OCI-LY3 (cell line): ENCODE measurements around the gene SURF4.

Source experiments
- H2AFZ ChIP-seq: fragments of 200-600, 300-600 bp; shearing (Covaris generic); 2 replicates; pipeline ENCODE4 v1.6.0; 2014; ENCODE audit warnings: antibody characterized with exemption, low read depth, low read length
- H3K27ac ChIP-seq: fragments of 200-600, 300-600 bp; sonication (generic); 2 replicates; pipeline ENCODE4 v1.5.1; 2014; ENCODE audit warnings: mild to moderate bottlenecking, low read length, moderate library complexity, mixed read lengths
- H3K27me3 ChIP-seq: fragments of 200-600, 300-600 bp; sonication (generic); 2 replicates; pipeline ENCODE4 v1.6.1; 2014; ENCODE audit warnings: low read depth, low read length, mixed read lengths
- H3K36me3 ChIP-seq: fragments of 200-600, 300-600 bp; sonication (generic); replicated peaks from 2 replicates; pipeline ENCODE3; 2014; ENCODE audit warnings: low read depth, low read length, mixed read lengths
- H3K4me1 ChIP-seq: fragments of 300-600, 200-600 bp; sonication (generic); 2 replicates; pipeline ENCODE4 v1.6.1; 2014; ENCODE audit warnings: low read length, mixed read lengths
- H3K4me2 ChIP-seq: fragments of 200-600, 300-600 bp; sonication (generic); 2 replicates; pipeline ENCODE4 v1.6.1; 2014; ENCODE audit warnings: low read length, mixed read lengths
- H3K4me3 ChIP-seq: fragments of 300-600, 200-600 bp; sonication (generic); 2 replicates; pipeline ENCODE4 v1.5.1; 2014; ENCODE audit warnings: antibody characterized with exemption, mild to moderate bottlenecking, low read length, moderate library complexity
- H3K79me2 ChIP-seq: fragments of 300-600, 200-600 bp; shearing (Covaris generic); 2 replicates; pipeline ENCODE4 v1.6.1; 2014; ENCODE audit warnings: mild to moderate bottlenecking, low read length, mixed read lengths
- H3K9ac ChIP-seq: fragments of 300-600, 200-600 bp; shearing (Covaris generic); 2 replicates; pipeline ENCODE4 v1.6.0; 2014; ENCODE audit warnings: mild to moderate bottlenecking, low read length, moderate library complexity
- H3K9me3 ChIP-seq: fragments of 200-600, 300-600 bp; shearing (Covaris generic); 2 replicates; pipeline ENCODE4 v1.6.1; 2014; ENCODE audit warnings: low read length, mixed read lengths; ENCODE audit not compliant: insufficient read depth
- H4K20me1 ChIP-seq: fragments of 200-600, 300-600 bp; sonication (generic); 2 replicates; pipeline ENCODE4 v1.6.1; 2016; ENCODE audit warnings: low read length, mixed read lengths; ENCODE audit not compliant: insufficient read depth
- EZH2phosphoT487 ChIP-seq: fragments of 200-600 bp; shearing (Covaris generic); IDR thresholded peaks from 2 replicates; pipeline ENCODE4 v1.6.1; 2018; ENCODE audit warnings: antibody characterized with exemption, mixed run types, low read depth
- TF ChIP-seq, protein P1 (sequence below): fragments of 200-600, 300-600 bp; sonication (generic); IDR thresholded peaks from 2 replicates; pipeline ENCODE4 v1.5.1; 2014; ENCODE audit warnings: antibody characterized with exemption, low read length, low read depth

SURF4 gene

DNA sequence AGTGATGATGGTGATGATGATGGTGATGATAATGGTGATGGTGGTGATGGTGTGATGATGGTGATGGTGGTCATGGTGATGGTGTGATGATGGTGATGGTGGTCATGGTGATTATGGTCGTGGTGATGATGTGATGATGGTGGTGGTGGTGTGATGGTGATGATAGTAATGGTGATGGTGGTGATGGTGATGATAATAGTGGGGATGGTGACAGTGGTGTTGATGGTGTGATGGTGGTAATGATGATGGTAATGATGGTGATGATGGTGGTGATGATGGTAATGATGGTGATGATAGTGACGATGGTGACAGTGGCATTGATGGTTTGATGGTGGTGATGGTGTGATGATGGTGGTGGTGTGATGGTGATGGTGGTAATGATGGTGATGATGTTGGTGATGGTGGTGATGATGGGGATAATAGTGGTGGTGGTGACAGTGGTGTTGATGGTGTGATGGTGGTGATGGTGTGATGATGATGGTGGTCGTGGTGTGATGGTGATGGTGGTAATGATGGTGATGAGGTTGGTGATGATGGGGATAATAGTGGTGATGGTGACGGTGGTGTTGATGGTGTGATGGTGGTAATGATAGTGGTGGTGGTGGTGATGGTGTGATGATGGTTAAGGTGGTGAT, 6.8 kb upstream of the SURF4 start:
- Histone ChIP-seq H2AFZ (no peak overlapping the region), H3K36me3 (no peaks in the 10 kb centered on the region), H3K9ac (no peak overlapping the region), H4K20me1 (no peaks in the 10 kb centered on the region), H3K4me1 (no peaks in the 10 kb centered on the region), H3K4me2 (no peak overlapping the region), H3K27me3 (no peaks in the 10 kb centered on the region), H3K79me2 (no peaks in the 10 kb centered on the region), H3K4me3 (no peak overlapping the region), H3K27ac (no peak overlapping the region), H3K9me3 (no peaks in the 10 kb centered on the region; the same call in 1 of the 2 replicates)
- TF ChIP-seq, protein P1, sequence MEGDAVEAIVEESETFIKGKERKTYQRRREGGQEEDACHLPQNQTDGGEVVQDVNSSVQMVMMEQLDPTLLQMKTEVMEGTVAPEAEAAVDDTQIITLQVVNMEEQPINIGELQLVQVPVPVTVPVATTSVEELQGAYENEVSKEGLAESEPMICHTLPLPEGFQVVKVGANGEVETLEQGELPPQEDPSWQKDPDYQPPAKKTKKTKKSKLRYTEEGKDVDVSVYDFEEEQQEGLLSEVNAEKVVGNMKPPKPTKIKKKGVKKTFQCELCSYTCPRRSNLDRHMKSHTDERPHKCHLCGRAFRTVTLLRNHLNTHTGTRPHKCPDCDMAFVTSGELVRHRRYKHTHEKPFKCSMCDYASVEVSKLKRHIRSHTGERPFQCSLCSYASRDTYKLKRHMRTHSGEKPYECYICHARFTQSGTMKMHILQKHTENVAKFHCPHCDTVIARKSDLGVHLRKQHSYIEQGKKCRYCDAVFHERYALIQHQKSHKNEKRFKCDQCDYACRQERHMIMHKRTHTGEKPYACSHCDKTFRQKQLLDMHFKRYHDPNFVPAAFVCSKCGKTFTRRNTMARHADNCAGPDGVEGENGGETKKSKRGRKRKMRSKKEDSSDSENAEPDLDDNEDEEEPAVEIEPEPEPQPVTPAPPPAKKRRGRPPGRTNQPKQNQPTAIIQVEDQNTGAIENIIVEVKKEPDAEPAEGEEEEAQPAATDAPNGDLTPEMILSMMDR: no peak
- TF ChIP-seq EZH2phosphoT487: no peak

DNA sequence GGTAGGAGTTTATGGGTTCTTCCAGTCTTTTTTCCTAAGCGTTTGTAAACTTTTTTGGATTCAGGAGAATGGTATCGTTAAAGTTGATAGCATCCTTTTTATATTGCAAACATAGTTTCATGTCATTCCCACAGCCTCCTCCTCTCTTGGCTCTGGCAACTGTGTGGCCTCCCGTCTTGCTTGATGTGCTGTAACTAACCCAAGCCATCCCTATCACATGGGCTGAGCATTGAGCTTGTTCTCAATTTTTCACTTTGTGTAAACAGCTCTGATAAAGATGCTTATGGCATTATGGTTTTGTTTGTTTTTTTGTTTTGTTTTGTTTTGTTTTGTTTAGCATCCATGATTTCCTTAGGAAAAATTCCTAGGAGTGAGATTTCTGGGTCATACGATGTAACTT, 4.9 kb upstream of the SURF4 start:
- Histone ChIP-seq H3K4me2 (no peak overlapping the region), H3K9me3 (no peaks in the 10 kb centered on the region; the same call in 1 of the 2 replicates), H3K4me1 (peaks cover 6% of the 10 kb centered on the region; the same call in 1 of the 2 replicates), H3K27ac (no peak overlapping the region), H4K20me1 (no peaks in the 10 kb centered on the region), H2AFZ (no peak overlapping the region), H3K27me3 (no peaks in the 10 kb centered on the region), H3K36me3 (no peaks in the 10 kb centered on the region), H3K9ac (no peak overlapping the region), H3K79me2 (peaks cover 1% of the 10 kb centered on the region), H3K4me3 (no peak overlapping the region)
- TF ChIP-seq, protein P1: no peak
- TF ChIP-seq EZH2phosphoT487: no peak

DNA sequence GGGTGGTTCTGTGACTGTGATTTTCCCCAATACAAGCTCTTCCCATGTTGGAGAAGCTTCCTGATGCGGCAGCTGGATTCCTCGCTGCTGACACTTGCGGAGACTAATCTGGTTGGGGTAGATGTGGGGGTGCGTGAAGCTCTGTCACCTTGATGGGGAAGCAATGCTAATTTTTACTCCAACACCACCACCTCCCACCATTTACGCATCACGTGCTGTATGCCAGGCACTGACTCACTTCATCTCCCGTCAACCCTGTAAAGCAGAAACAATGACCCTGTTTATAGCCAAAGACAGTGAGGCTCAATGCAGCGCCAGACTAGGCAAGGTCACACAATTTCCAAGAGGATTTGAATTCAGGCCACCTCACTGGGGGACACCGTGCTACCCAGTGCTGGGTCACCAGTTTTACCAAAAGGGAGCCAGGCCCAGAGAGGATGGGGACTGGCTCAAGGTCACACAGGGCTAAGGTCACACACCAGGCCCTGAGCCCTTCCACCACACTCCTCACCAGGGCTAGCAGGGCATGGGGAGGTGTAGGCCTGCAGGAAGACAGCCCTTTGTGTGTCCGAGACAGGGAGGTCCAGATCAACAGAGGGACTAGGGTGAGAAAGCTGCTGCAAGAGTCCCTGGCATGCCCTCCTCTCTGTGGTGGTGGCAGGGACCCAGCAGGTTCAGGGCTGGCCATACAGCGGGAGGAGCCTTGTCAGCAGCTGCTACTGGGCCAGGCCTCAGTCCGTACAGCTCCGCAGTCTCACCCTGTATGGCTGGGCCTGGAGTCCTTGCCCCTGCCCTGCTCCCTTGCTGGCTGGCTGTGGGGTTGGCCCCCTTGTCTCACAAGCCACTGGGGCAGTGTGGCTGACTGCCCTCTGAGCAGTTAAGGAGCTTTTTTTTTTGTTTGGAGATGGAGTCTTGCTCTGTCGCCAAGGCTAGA, 3.6 kb upstream of the SURF4 start:
- H3K27me3 ChIP-seq: no peaks in the 10 kb centered on the region
- H3K9me3 ChIP-seq: no peaks in the 10 kb centered on the region; the same call in 1 of the 2 replicates
- TF ChIP-seq EZH2phosphoT487: no peak
- TF ChIP-seq, protein P1: no peak
- peaks cover 7% of the 10 kb centered on the region; the same call in 1 of the 2 replicates for H4K20me1 ChIP-seq
- no peak overlapping the region for H3K9ac ChIP-seq
- no peak overlapping the region for H3K4me2 ChIP-seq
- H3K4me1 ChIP-seq: peaks cover 6% of the 10 kb centered on the region; the same call in 1 of the 2 replicates
- no peaks in the 10 kb centered on the region for H3K36me3 ChIP-seq
- no peak overlapping the region for H3K4me3 ChIP-seq
- H2AFZ ChIP-seq: no peak overlapping the region
- H3K27ac ChIP-seq: no peak overlapping the region
- H3K79me2 ChIP-seq: peaks cover 14% of the 10 kb centered on the region

DNA sequence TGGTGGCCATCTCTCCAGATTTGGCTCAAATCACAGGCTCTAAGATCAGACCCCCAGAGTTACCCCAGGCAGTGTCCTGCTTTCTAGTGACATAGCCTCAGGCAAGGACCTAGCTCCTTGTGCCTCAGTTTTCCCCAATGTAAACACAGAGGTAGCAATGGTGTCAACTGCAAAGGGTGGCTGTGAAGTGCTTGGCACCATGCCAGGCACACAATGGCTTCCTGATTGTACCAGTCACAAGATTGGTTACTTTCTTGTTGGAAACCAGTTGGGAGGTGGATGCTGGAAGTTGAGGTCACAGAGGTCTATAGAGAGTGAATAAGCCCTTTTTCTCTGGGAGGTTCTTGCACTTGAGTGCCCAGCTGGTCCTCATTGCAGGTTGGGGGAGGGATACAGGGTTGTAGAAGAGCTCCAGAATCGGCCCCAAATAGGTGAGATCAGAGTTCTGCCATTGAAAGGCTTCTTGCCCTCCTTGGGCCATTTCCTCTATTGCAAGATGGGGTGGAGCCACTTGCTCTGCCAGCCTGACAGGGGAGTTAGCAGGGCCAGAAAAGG, 2.6 kb upstream of the SURF4 start:
- Histone ChIP-seq H3K27me3 (no peaks in the 10 kb centered on the region), H3K9me3 (no peaks in the 10 kb centered on the region; the same call in 1 of the 2 replicates), H2AFZ (no peak overlapping the region), H3K79me2 (peaks cover 24% of the 10 kb centered on the region), H3K4me2 (no peak overlapping the region; the same call in 1 of the 2 replicates), H3K4me1 (peaks cover 11% of the 10 kb centered on the region; the same call in 1 of the 2 replicates), H3K27ac (no peak overlapping the region), H4K20me1 (peaks cover 12% of the 10 kb centered on the region), H3K36me3 (no peaks in the 10 kb centered on the region), H3K9ac (no peak overlapping the region), H3K4me3 (no peak overlapping the region)
- TF ChIP-seq, protein P1: no peak
